Measurements from ENCODE around the gene MAEA. TPM values are rescaled to one million over a fixed set of nuclear protein-coding genes. Genes with fewer than 3 reads are reported as not detected.

The MAEA gene
- total and polyA plus RNA-seq, 8 donors = 28.6 to 74.7 (median 32.7) TPM

DNA sequence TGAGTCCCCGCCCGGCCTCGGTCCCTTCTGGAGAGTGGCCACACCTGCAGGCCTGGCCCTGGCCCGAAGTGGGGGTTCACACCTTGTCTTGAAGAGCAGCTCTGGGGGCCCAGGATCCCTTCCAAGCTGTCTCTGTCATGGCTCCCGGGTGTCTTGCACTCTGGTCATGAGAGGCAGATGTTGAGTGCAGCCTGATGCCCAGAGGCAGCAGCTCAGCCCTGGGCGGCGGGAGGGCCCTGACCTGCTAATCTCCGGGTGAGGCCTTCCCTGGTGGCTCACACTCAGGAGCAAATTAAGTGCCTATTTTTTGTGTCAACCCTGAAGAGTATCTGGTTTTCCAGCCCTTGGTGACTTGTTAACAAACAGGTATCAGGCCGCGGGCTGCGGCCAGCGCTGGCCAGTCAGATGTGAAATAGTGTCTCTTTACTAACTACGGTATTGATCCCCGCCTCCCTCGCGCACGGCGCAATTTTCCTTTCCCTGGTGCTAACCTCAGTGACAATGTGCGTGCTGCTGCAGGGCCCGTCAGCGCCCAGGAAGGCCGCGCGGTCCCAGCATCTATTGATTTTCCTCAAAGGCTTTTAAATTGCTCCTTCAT is 92.4 kb downstream of the MAEA start:
- H3K4me1 ChIP-seq = no peaks in the 10 kb centered on the region
- no peak overlapping the region for H3K27ac ChIP-seq
- FAIRE-seq (no peak), DNase-seq (peak in 2 of 6 donors; percentile 9 to 41), ATAC-seq (no peak)
- intact Hi-C loops (cut with DNase I) = no loop called here
- H3K36me3 ChIP-seq = peaks cover 0 to 9% (median 0%) of the 10 kb centered on the region in 3 donors
- H3K4me3 ChIP-seq = no peak overlapping the region
- H3K9me3 ChIP-seq = no peaks in the 10 kb centered on the region
- TF ChIP-seq, protein P1, sequence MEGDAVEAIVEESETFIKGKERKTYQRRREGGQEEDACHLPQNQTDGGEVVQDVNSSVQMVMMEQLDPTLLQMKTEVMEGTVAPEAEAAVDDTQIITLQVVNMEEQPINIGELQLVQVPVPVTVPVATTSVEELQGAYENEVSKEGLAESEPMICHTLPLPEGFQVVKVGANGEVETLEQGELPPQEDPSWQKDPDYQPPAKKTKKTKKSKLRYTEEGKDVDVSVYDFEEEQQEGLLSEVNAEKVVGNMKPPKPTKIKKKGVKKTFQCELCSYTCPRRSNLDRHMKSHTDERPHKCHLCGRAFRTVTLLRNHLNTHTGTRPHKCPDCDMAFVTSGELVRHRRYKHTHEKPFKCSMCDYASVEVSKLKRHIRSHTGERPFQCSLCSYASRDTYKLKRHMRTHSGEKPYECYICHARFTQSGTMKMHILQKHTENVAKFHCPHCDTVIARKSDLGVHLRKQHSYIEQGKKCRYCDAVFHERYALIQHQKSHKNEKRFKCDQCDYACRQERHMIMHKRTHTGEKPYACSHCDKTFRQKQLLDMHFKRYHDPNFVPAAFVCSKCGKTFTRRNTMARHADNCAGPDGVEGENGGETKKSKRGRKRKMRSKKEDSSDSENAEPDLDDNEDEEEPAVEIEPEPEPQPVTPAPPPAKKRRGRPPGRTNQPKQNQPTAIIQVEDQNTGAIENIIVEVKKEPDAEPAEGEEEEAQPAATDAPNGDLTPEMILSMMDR (IDR thresholded peaks at IDR 0.05) = no peak
- 93 to 94% methylated on average over 24 of the region's 24 CpGs for WGBS, 2 donors
- no peaks in the 10 kb centered on the region for H3K27me3 ChIP-seq

DNA sequence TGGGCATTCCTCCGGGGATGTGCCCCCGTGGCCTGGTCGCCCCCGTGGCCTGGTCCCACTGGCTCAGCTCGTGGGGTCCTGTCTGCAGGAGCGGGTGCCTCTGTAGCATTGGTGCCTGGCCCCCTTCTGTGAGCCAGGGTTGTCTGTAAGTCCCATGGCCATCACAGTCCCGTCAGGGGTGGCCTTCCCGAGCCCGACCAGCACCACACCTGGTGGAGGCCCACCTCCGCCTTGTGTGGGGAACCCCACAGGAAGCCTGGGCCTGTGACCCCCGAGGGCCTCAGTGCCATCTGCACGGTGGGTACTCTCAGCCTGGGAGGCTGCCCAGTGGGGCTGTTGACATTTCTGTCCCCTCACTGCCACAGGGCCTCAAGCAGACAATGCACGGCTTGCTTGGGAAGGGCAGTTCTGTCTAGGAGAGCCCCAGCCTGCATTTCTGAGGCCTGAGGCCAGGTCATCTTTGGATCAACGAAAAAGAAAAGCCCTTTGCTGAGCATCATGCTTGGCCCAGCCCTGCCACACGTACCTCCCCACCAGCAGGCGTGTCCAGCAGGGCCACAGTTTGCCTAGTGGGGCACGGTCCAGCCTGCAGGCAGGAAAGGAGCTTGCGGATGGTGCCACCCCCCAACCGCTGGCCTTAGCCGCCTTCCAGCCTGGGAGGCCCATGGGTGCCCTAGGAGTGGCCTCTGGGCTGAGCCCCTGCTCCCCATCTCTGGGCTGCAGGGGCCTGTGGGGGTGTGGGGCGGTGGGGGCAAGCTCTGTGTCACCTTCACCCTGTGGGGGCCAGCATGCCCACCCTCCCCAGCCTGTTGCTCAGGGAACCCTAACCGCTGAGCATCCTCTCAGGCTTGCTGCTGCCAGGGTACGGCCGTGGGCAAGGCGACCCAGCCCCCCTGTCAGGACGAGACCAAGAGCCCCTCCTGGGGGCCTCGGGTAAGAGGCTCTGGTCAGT is 93.4 kb downstream of the MAEA start:
- no peaks in the 10 kb centered on the region for H3K27me3 ChIP-seq
- H3K4me3 ChIP-seq = no peak overlapping the region
- no peak for FAIRE-seq
- H3K36me3 ChIP-seq = peaks cover 0 to 9% (median 3%) of the 10 kb centered on the region in 3 donors
- H3K27ac ChIP-seq = no peak overlapping the region
- intact Hi-C loops (cut with DNase I) = no loop called here
- peak in 3 of 6 donors; percentile 25 to 74 (median 43) for DNase-seq
- ATAC-seq = no peak
- H3K4me1 ChIP-seq = no peaks in the 10 kb centered on the region
- H3K9me3 ChIP-seq = no peaks in the 10 kb centered on the region
- TF ChIP-seq, protein P1 (IDR thresholded peaks at IDR 0.05) = no peak
- WGBS, 2 donors = 90 to 92% methylated on average over 27 of the region's 27 CpGs

DNA sequence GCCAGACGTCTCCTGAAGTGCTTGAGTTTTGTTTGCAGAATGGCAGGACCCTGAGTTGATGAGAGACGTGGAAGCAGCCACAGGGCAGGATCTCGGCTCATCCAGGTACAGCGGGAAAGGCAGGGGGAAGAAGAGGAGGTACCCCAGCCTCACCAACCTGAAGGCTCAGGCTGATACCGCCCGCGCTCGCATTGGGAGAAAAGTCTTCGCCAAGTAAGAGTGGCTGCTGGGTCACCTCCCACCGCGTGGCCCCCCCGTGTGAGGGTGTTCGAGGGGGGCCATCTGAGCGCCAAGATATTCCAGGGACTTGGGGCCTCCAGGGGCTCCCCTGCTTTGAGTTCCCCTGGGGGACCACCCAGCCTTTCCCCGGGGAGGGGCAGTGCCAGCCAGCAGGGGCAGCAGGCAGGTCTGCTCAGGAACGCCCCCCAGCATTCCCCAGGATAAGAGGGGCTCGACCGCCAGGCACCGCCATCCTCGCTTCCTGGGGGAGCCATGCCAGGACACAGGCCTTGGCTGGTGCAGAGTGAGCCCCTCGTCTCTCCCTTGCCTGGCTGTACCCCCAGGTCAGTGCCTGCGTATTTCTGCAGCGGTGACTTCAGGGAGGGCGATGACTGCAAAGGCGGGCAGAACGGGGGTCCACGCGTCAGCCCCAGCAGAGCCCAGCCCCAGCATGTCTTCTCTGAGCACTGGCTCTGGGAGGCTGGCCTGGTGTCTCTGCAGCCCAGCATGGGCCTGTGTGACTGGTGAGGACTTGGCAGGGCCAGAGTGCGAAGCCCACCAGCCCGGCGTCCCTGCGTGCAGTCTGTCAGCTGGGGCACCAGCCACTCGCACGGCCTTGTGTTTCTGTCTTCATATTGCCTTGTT is 94.3 kb downstream of the MAEA start:
- no peak overlapping the region for H3K27ac ChIP-seq
- ATAC-seq (no peak), DNase-seq (peak in 3 of 6 donors; percentile 26 to 67 (median 44)), FAIRE-seq (no peak)
- H3K27me3 ChIP-seq = no peaks in the 10 kb centered on the region
- no peak overlapping the region for H3K4me3 ChIP-seq
- WGBS, 2 donors = 90 to 96% methylated on average over 27 to 34 of the region's 34 CpGs
- intact Hi-C loops (cut with DNase I) = no loop called here
- no peaks in the 10 kb centered on the region for H3K9me3 ChIP-seq
- TF ChIP-seq, protein P1 (IDR thresholded peaks at IDR 0.05) = no peak
- peaks cover 0 to 9% (median 5%) of the 10 kb centered on the region in 3 donors for H3K36me3 ChIP-seq
- H3K4me1 ChIP-seq = no peaks in the 10 kb centered on the region

DNA sequence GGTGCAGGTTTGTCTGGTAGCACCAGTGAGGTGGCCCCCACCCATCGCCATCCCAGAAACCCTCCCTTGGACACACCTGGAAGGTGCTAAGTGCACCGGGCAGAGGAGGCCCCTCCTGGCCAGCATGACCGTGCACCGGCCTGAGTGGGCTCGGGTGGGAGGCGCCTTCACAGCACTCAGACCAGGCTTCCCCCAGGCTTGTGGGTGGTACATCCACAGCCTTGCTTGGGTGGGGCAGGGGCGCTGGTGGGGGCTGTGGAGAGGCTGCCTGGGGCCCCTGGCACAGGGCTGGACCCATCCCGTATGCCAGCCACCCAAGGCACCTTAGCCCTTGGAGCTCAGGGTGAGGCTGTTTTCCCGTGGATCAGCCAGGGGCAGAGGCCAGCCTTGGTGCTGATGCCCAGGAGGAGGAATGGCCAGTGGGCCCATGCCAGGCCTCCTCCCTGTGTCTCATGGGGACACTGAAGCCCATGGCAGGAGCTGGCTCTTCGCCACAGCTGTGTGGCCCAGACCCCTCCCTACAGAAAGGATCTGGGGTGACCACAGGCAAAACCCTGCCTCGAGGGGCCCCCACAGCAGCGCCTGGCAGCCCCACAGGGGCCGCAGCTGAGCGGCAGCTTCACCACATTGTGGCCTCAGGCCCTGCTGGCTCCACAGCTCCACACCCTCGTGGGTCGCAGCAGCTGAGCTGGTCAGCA is 95.1 kb downstream of the MAEA start:
- H3K4me3 ChIP-seq = no peak overlapping the region
- TF ChIP-seq, protein P1 (IDR thresholded peaks at IDR 0.05) = no peak
- ATAC-seq (no peak), FAIRE-seq (no peak), DNase-seq (peak in 3 of 6 donors; percentile 18 to 73 (median 53))
- H3K27me3 ChIP-seq = no peaks in the 10 kb centered on the region
- intact Hi-C loops (cut with DNase I) = no loop called here
- no peaks in the 10 kb centered on the region for H3K4me1 ChIP-seq
- 93 to 95% methylated on average over 16 of the region's 16 CpGs for WGBS, 2 donors
- H3K36me3 ChIP-seq = peaks cover 0 to 9% (median 5%) of the 10 kb centered on the region in 3 donors
- H3K27ac ChIP-seq = no peak overlapping the region
- H3K9me3 ChIP-seq = no peaks in the 10 kb centered on the region

Measured in pancreas (tissue), 10 donors.